DMS153 (cell line): ENCODE data around the gene CERS4.
"Not testable (repeated sequence)": the region's sequence is repeated elsewhere in the genome, so short reads cannot be mapped to it uniquely, and the experiment has no call there.

Source experiments
- DNase-seq: peaks from one replicate; lab custom pipeline; 2025; lab: John Stamatoyannopoulos, UW

The CERS4 gene

GRCh38 chr19:8243146-8243545 lies 34.0 kb downstream of the CERS4 start:
- DNase-seq, result no peak

GRCh38 chr19:8244442-8244841 lies 35.3 kb downstream of the CERS4 start:
- no peak for DNase-seq

- no peak for DNase-seq
These were observed 37.0 kb downstream of the CERS4 start for GRCh38 chr19:8245869-8246835.

- DNase-seq, result not testable (repeated sequence)
These were observed 38.1 kb downstream of the CERS4 start for GRCh38 chr19:8247129-8247890.

GRCh38 chr19:8248348-8249328 lies 39.5 kb downstream of the CERS4 start:
- DNase-seq, result no peak

GRCh38 chr19:8250596-8250995 lies 41.4 kb downstream of the CERS4 start:
- DNase-seq, result no peak

- no peak for DNase-seq
These were observed 41.9 kb downstream of the CERS4 start for GRCh38 chr19:8251025-8251472.

- DNase-seq, result peak; percentile 37
These were observed 43.9 kb downstream of the CERS4 start for GRCh38 chr19:8252922-8253589.

GRCh38 chr19:8253678-8254077 lies 44.5 kb downstream of the CERS4 start:
- no peak for DNase-seq

- DNase-seq, result no peak
These were observed 45.3 kb downstream of the CERS4 start for GRCh38 chr19:8254286-8255001.

GRCh38 chr19:8255426-8256125 lies 46.4 kb downstream of the CERS4 start:
- no peak for DNase-seq

- DNase-seq, result no peak
These were observed 47.3 kb downstream of the CERS4 start for GRCh38 chr19:8256276-8257051.

GRCh38 chr19:8257052-8257443 lies 47.9 kb downstream of the CERS4 start:
- DNase-seq, result no peak

- DNase-seq, result no peak
These were observed 50.2 kb downstream of the CERS4 start for GRCh38 chr19:8259142-8259921.

GRCh38 chr19:8259922-8260247 lies 50.7 kb downstream of the CERS4 start:
- no peak for DNase-seq

- no peak for DNase-seq
These were observed 52.2 kb downstream of the CERS4 start for GRCh38 chr19:8261347-8261746.

- no peak for DNase-seq
These were observed 52.7 kb downstream of the CERS4 start for GRCh38 chr19:8261881-8262280.

- DNase-seq, result no peak
These were observed 53.3 kb downstream of the CERS4 start for GRCh38 chr19:8262431-8262830.
